Neutrophil (primary cell): ENCODE results near the gene C1QTNF1.

Experiments used
- H3K27ac ChIP-seq: fragments of 200-600 bp; sonication (generic); 2 replicates; pipeline ENCODE4 v1.5.1; 2016; ENCODE audit warnings: mild to moderate bottlenecking, moderate library complexity
- H3K27me3 ChIP-seq: fragments of 200-600 bp; sonication (generic); 2 replicates; pipeline ENCODE4 v1.6.0; 2016; ENCODE audit warnings: mild to moderate bottlenecking
- H3K36me3 ChIP-seq: fragments of 200-600 bp; sonication (generic); 2 replicates; pipeline ENCODE4 v1.5.1; 2017
- H3K4me1 ChIP-seq, 2 experiments: fragments of 200-600 bp in 1 of 2; sonication (generic) in 1 of 2; 1 replicate in 1 of 2; 2 replicates in 1 of 2; pipeline versions ENCODE4 v1.5.1 to v1.6.1; 2013 to 2016; ENCODE audit warnings: low read depth in 1 of 2, low read length in 1 of 2, mild to moderate bottlenecking in 1 of 2, moderate library complexity in 1 of 2; ENCODE audit not compliant: control insufficient read depth in 1 of 2, insufficient read depth in 1 of 2
- H3K4me3 ChIP-seq, 2 experiments: fragments of 200-600 bp in 1 of 2; sonication (generic) in 1 of 2; 1 replicate in 1 of 2; 2 replicates in 1 of 2; pipeline ENCODE4 v1.5.1; 2013 to 2016; ENCODE audit warnings: low read depth in 1 of 2, low read length in 1 of 2, mild to moderate bottlenecking in 1 of 2, moderate library complexity in 1 of 2
- H3K9me3 ChIP-seq: fragments of 200-600 bp; sonication (generic); 2 replicates; pipeline ENCODE4 v1.5.1; 2016
- TF ChIP-seq, protein P1 (sequence below): fragments of 200-600 bp; sonication (generic); IDR thresholded peaks from 2 replicates; pipeline ENCODE4 v1.5.1; 2016; ENCODE audit warnings: antibody characterized with exemption

C1QTNF1 gene

DNA sequence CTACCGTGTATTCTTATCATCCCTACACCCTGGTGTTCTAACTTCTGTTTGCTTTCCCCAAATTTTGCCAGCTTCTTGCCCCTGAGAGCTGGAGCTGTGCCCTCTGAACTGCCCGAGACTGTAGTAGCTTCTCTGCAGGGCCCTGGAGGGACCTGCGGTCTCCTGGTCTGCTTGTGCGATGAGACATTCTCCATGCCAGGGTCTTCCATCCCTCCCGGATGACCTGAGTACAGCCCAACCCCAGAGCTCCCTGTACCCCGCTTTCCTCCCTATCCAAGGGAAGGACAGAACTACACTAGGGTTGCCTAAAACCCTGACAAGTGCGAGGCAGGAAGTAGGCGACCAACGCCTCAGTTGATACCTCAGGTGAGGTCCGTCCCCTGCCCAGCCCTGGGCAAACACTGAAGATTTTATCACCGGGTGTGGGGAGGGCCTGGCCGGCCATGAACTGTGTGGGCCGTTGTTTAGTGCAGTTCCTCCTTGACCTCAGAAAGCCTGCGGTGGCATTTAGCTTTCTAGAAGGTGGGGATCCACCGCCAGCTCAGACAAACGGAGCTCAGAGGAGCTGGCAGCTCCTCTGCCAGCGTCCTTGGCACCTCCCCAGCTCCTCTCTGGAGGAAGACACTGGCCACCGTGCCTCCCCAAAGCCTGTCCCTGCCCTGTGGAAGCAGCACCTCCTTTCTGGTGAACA lies 28.1 kb upstream of the C1QTNF1 start:
- H3K4me3 ChIP-seq = no peak overlapping the region
- H3K9me3 ChIP-seq = no peaks in the 10 kb centered on the region
- H3K36me3 ChIP-seq = peaks cover 98% of the 10 kb centered on the region
- TF ChIP-seq, protein P1, sequence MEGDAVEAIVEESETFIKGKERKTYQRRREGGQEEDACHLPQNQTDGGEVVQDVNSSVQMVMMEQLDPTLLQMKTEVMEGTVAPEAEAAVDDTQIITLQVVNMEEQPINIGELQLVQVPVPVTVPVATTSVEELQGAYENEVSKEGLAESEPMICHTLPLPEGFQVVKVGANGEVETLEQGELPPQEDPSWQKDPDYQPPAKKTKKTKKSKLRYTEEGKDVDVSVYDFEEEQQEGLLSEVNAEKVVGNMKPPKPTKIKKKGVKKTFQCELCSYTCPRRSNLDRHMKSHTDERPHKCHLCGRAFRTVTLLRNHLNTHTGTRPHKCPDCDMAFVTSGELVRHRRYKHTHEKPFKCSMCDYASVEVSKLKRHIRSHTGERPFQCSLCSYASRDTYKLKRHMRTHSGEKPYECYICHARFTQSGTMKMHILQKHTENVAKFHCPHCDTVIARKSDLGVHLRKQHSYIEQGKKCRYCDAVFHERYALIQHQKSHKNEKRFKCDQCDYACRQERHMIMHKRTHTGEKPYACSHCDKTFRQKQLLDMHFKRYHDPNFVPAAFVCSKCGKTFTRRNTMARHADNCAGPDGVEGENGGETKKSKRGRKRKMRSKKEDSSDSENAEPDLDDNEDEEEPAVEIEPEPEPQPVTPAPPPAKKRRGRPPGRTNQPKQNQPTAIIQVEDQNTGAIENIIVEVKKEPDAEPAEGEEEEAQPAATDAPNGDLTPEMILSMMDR = no peak
- no peaks in the 10 kb centered on the region for H3K4me1 ChIP-seq
- H3K27me3 ChIP-seq = no peaks in the 10 kb centered on the region
- H3K27ac ChIP-seq = no peak overlapping the region

DNA sequence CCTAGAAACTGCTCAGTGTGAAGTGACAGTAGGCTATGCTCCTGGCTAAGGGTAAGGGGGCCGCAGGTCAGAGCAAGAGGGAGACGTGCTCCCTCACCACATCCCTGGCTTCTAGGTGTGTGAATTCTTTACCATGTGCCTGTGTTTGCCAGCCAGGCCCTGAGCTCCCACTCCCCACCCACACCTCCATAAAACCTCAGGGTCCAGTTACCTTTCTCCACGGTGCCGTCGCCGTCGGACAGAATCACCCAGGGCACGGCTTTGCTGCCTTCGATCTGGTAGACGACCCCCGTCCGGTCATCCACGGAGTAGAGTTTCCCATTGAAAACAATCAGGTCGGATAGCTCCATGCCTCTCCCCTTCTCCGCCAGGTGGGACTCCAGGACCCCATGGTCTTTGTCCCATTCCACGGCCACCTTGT lies 27.2 kb upstream of the C1QTNF1 start:
- TF ChIP-seq, protein P1 = no peak
- H3K4me3 ChIP-seq = no peak overlapping the region
- no peak overlapping the region for H3K27ac ChIP-seq
- no peaks in the 10 kb centered on the region for H3K4me1 ChIP-seq
- H3K27me3 ChIP-seq = no peaks in the 10 kb centered on the region
- no peaks in the 10 kb centered on the region for H3K9me3 ChIP-seq
- peaks cover 98% of the 10 kb centered on the region for H3K36me3 ChIP-seq

DNA sequence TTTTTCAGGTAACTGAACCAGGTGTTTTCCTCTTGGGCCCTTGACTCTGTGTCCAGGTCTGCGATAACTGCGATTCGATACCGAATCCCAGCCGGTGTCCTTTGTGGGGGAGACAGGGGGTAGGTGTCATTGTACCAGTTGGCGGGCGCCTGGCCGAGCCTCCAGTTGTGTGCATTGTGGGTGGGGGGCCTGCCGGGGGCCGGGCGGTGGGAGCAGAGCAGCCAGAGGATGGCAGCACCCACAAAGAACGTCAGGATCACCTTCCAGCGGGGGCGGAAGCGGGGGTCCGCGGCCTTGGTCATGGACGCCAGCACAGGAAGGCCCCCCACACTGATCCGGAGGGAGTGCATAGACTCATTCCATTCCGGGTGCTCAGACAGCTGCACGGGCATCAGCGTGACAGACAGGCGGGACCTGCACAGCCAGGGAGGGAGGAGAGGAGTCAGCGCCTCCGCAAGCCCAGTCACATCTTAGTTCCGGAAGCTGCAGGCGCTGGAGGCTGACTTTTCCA lies 26.7 kb upstream of the C1QTNF1 start:
- no peak overlapping the region for H3K27ac ChIP-seq
- no peaks in the 10 kb centered on the region for H3K9me3 ChIP-seq
- TF ChIP-seq, protein P1 = no peak
- H3K36me3 ChIP-seq = peaks cover 97% of the 10 kb centered on the region
- H3K4me3 ChIP-seq = no peak overlapping the region
- H3K4me1 ChIP-seq = no peaks in the 10 kb centered on the region
- H3K27me3 ChIP-seq = no peaks in the 10 kb centered on the region

DNA sequence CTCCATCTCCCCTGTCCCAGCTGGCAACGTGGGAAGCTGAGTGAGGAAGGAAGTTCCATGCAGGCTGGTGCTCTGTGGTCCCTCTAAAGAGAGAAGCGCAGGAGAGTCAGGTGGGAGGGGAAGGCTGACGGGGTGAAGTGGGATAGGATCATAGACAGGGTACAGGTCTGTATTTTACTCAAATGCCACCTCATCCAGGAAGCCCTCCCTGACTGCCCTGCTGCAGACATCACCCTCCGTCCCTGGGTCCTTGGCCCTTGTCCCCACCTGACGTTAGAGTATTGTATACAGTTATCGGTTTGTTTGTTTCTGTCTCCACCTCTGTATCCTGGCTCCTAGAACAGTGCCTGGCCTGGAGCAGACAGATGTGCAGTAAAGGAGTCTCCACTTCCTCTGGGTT lies 26.1 kb upstream of the C1QTNF1 start:
- Histone ChIP-seq H3K4me3 (no peak overlapping the region), H3K36me3 (peaks cover 97% of the 10 kb centered on the region), H3K27me3 (no peaks in the 10 kb centered on the region), H3K9me3 (no peaks in the 10 kb centered on the region), H3K4me1 (no peaks in the 10 kb centered on the region), H3K27ac (no peak overlapping the region)
- TF ChIP-seq, protein P1 = no peak

DNA sequence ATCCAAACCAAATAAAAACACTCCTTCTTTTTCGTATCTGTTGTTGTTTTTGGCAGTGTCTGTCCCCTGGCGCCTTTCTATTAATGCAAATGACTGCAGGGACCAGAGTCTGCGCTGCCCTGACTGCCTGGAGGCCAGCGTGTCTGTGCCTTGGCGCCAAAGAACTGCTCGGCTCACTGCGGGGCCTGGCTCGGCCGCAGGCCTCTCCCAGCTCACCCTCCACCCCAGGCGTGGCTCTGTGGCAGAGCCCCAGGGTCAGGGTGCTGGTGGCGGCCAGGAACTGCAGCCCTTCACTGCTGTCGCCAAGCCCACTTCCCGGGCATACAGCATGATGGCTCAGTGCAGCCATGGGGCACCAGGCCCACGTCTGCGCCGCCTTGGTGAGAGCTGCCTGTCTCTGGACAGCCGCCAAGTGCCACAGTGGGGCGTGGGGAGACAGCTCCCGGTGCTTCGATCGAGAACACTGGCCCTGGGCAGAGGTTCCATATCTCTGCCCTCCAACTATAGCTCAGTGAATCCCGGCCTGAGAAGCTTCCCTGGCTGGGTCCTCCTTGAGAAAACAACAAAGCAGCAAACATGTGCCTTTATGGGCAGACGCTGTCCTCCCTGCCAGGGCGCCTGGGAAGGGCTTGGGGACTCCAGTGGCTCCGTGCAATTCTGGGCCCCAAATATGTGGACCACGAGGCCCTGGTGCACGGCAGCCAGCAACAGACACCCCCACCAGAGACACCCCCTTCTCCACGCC lies 25.5 kb upstream of the C1QTNF1 start:
- TF ChIP-seq, protein P1 = no peak
- no peaks in the 10 kb centered on the region for H3K27me3 ChIP-seq
- no peak overlapping the region for H3K4me3 ChIP-seq
- H3K27ac ChIP-seq = no peak overlapping the region
- H3K36me3 ChIP-seq = peaks cover 97% of the 10 kb centered on the region
- no peaks in the 10 kb centered on the region for H3K4me1 ChIP-seq
- H3K9me3 ChIP-seq = no peaks in the 10 kb centered on the region
